Progenitor cell of endocrine pancreas (in vitro differentiated cells): Measurements from ENCODE around the gene PRKX. TPM values are rescaled to one million over a fixed set of nuclear protein-coding genes. Genes with fewer than 3 reads are reported as not detected.
"Not testable (repeated sequence)": the region's sequence is repeated elsewhere in the genome, so short reads cannot be mapped to it uniquely, and the experiment has no call there.

Source experiments
- DNase-seq: peaks from one replicate; pipeline ENCODE4 v3.0.0; 2021; ENCODE audit warnings: low spot score; ENCODE audit not compliant: unreplicated experiment
- H3K27ac Mint-ChIP-seq: 2 replicates; pipeline ENCODE4 v1.8.0; 2021; ENCODE audit warnings: mild to moderate bottlenecking, moderate library complexity, mixed read lengths
- H3K27me3 Mint-ChIP-seq: 2 replicates; pipeline ENCODE4 v1.8.0; 2021; ENCODE audit warnings: mixed read lengths
- H3K36me3 Mint-ChIP-seq: 2 replicates; pipeline ENCODE4 v1.8.0; 2022; ENCODE audit warnings: mixed read lengths; ENCODE audit not compliant: insufficient read depth
- H3K4me1 Mint-ChIP-seq: 2 replicates; pipeline ENCODE4 v1.8.0; 2021; ENCODE audit warnings: low read depth, mixed read lengths
- H3K4me3 Mint-ChIP-seq: 2 replicates; pipeline ENCODE4 v1.8.0; 2021; ENCODE audit warnings: low read depth, mild to moderate bottlenecking, moderate library complexity, mixed read lengths
- H3K9me3 Mint-ChIP-seq: 2 replicates; pipeline ENCODE4 v1.8.0; 2021; ENCODE audit warnings: low read depth, mixed read lengths
- CTCF ChIP-seq: fragments of 200-600 bp; sonication (generic); IDR thresholded peaks from one replicate; pipeline ENCODE4 v1.5.0; 2021; ENCODE audit warnings: antibody characterized with exemption, mild to moderate bottlenecking; ENCODE audit not compliant: unreplicated experiment
- long read RNA-seq: library from polyadenylated mRNA; unstranded; transcript quantifications from one replicate; pipeline ENCODE4 v2.0.0, GENCODE V29; 2020
- total RNA-seq: library from RNA; stranded (reverse); gene quantifications from 2 replicates; pipeline ENCODE4 v1.2.1, GENCODE V29; 2021

PRKX gene
- total RNA-seq = 52.1 and 54.0 TPM in 2 replicates
- long read RNA-seq, full-length matches to known transcripts = 2 of 12 reads
- long read RNA-seq, partial matches to known transcripts = 2 of 12 reads
- long read RNA-seq, other reads (novel, unspliced or antisense) = 8 of 12 reads

DNA sequence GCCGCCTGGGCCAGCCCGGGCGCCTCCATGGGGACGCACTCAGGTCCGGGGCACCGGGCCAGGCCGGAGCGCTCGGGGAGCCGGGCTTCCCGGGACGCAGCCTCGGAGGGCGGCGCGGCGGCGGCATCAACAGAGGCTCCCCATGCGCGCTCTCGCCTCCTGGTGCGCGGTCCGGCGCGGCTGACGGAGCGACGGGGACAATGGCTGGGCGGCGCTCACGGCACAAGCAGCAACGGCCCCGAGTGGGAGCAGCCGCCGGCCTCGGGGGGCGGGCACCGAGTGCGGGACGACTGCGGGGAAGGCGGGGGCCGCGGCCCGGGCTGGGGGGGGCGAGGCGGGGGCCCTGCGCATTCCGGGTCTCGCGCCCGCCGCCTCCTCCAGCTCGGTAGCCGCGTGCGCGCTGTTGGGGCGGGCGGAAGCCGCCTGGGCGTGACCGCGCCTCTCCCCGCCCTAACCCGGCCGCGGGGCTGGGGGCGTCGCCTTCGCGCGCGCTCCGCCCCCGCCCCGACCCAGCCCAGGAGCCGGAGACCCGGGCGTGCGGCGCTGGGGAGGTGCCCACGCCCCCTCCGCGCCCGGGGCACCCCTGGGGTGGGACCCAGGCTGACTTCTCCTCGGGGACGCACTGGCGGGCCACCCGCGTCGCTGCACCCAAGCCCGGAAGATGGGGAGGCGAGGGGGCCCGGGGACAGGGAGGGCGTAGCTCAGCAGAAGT is at the start of gene PRKX:
TSS of gene PRKX (minus strand) at position 425 of the 712 bp plus-strand sequence. CDS start at position 29, 396 bp downstream.
- H3K4me3 Mint-ChIP-seq = peak within 1 kb of the TSS; percentile 84
- peaks cover 46% of the 10 kb centered on the region for H3K27me3 Mint-ChIP-seq
- TF ChIP-seq CTCF = no peak

GRCh38 chrX:3763111-3763510 is 49.7 kb upstream of the PRKX start:
- H3K4me1 Mint-ChIP-seq = no peaks in the 10 kb centered on the region

More for the DNA sequence above, at the start of gene PRKX:
- no peaks in the 10 kb centered on the region for H3K36me3 Mint-ChIP-seq
- peak within 1 kb of the TSS; percentile 94 for H3K27ac Mint-ChIP-seq
- H3K9me3 Mint-ChIP-seq = no peaks in the 10 kb centered on the region
- H3K4me1 Mint-ChIP-seq = peaks cover 10% of the 10 kb centered on the region
- DNase-seq = peak; percentile 61

GRCh38 chrX:3757510-3758025 is 44.1 kb upstream of the PRKX start:
- no peak for DNase-seq
- H3K36me3 Mint-ChIP-seq = no peaks in the 10 kb centered on the region
- no peaks in the 10 kb centered on the region for H3K9me3 Mint-ChIP-seq
- H3K27ac Mint-ChIP-seq = no peak overlapping the region
- H3K4me1 Mint-ChIP-seq = no peaks in the 10 kb centered on the region
- H3K27me3 Mint-ChIP-seq = peaks cover 6% of the 10 kb centered on the region
- no peak overlapping the region for H3K4me3 Mint-ChIP-seq
- TF ChIP-seq CTCF = no peak

More at GRCh38 chrX:3763111-3763510, 49.7 kb upstream of the PRKX start:
- H3K4me3 Mint-ChIP-seq = no peak overlapping the region
- H3K27me3 Mint-ChIP-seq = peaks cover 17% of the 10 kb centered on the region
- peaks cover 8% of the 10 kb centered on the region for H3K9me3 Mint-ChIP-seq
- no peak overlapping the region for H3K27ac Mint-ChIP-seq
- no peak for TF ChIP-seq CTCF
- H3K36me3 Mint-ChIP-seq = no peaks in the 10 kb centered on the region
- no peak for DNase-seq

DNA sequence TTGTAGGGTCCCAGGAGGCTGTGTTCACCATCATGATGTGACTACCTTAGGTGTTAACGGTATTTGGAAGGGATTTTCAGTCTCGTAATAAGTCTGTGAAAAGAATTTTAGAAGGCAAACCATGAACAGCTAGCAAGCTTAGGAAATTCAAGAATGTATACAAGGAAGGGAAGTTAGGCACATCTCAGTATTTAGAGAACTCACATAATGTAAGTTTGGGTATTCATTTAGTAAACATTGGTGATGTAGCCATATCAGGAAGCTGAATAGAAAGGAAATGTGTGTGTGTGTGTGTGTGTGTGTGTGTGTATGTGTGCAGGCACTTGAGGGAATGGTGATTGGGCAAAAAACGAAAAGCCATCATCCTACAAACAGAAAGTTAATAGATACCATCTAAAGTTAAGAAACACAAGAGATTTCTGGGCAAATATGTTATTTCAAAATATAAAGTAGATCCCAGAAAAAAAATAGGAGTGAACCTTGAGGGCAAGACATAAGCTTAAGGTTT is 34.7 kb upstream of the PRKX start:
- peaks cover 4% of the 10 kb centered on the region for H3K9me3 Mint-ChIP-seq
- no peak for DNase-seq
- TF ChIP-seq CTCF = no peak
- H3K4me1 Mint-ChIP-seq = no peaks in the 10 kb centered on the region
- no peak overlapping the region for H3K27ac Mint-ChIP-seq
- no peaks in the 10 kb centered on the region for H3K36me3 Mint-ChIP-seq
- no peak overlapping the region for H3K4me3 Mint-ChIP-seq
- peaks cover 7% of the 10 kb centered on the region for H3K27me3 Mint-ChIP-seq

- H3K4me1 Mint-ChIP-seq = no peaks in the 10 kb centered on the region
- peaks cover 8% of the 10 kb centered on the region for H3K9me3 Mint-ChIP-seq
- no peak for DNase-seq
- H3K27ac Mint-ChIP-seq = no peak overlapping the region
- no peaks in the 10 kb centered on the region for H3K36me3 Mint-ChIP-seq
- no peak for TF ChIP-seq CTCF
- no peak overlapping the region for H3K4me3 Mint-ChIP-seq
- H3K27me3 Mint-ChIP-seq = peaks cover 7% of the 10 kb centered on the region
Measured at GRCh38 chrX:3743801-3744439, 30.5 kb upstream of the PRKX start.

GRCh38 chrX:3740946-3741345 is 27.5 kb upstream of the PRKX start:
- H3K4me3 Mint-ChIP-seq, H3K36me3 Mint-ChIP-seq, H3K27ac Mint-ChIP-seq, DNase-seq, H3K27me3 Mint-ChIP-seq, H3K4me1 Mint-ChIP-seq: not testable (repeated sequence)
- H3K9me3 Mint-ChIP-seq = peaks cover 10% of the 10 kb centered on the region
